Astrocyte (in vitro differentiated cells and primary cell): ENCODE data around the gene PTPRN2. TPM values are rescaled to one million over a fixed set of nuclear protein-coding genes. Genes with fewer than 3 reads are reported as not detected.

ENCODE experiments used
- DNase-seq: peaks from one replicate; pipeline ENCODE4 v3.0.0-alpha.2; 2010; ENCODE audit warnings: low read depth
- FAIRE-seq: peaks from 2 replicates; lab custom pipeline; 2011; peaks lifted over from hg19 to GRCh38; lab: Jason Lieb, UNC
- H2AFZ ChIP-seq: 2 replicates; pipeline ENCODE4 v1.6.0; 2012; ENCODE audit warnings: low read depth, low read length, inconsistent platforms
- H3K27ac ChIP-seq: 2 replicates; pipeline ENCODE4 v1.5.1; 2011; ENCODE audit warnings: low read depth, low read length, inconsistent platforms
- H3K27me3 ChIP-seq: 2 replicates; pipeline ENCODE4 v1.6.0; 2011; ENCODE audit warnings: low read length, inconsistent platforms; ENCODE audit not compliant: insufficient read depth
- H3K36me3 ChIP-seq: 2 replicates; pipeline ENCODE4 v1.5.1; 2011; ENCODE audit warnings: low read length, inconsistent platforms; ENCODE audit not compliant: insufficient read depth
- H3K4me1 ChIP-seq: 2 replicates; pipeline ENCODE4 v1.5.1; 2011; ENCODE audit warnings: low read length, inconsistent platforms; ENCODE audit not compliant: insufficient read depth
- H3K4me2 ChIP-seq: 2 replicates; pipeline ENCODE4 v1.6.0; 2012; ENCODE audit warnings: low read length, inconsistent platforms
- H3K4me3 ChIP-seq: 2 replicates; pipeline ENCODE4 v1.5.1; 2011; ENCODE audit warnings: low read depth, mild to moderate bottlenecking, low read length, inconsistent platforms; ENCODE audit not compliant: insufficient read depth
- H3K79me2 ChIP-seq: 2 replicates; pipeline ENCODE4 v1.6.0; 2012; ENCODE audit warnings: mild to moderate bottlenecking, low read length, inconsistent platforms; ENCODE audit not compliant: insufficient read depth
- H3K9ac ChIP-seq: 2 replicates; pipeline ENCODE4 v1.6.0; 2012; ENCODE audit warnings: mild to moderate bottlenecking, low read length, inconsistent platforms
- H3K9me3 ChIP-seq: 2 replicates; pipeline ENCODE4 v1.5.1; 2012; ENCODE audit warnings: low read depth, mild to moderate bottlenecking, low read length, inconsistent platforms; ENCODE audit not compliant: insufficient read depth
- H4K20me1 ChIP-seq: 2 replicates; pipeline ENCODE4 v1.6.0; 2012; ENCODE audit warnings: low read length, inconsistent platforms; ENCODE audit not compliant: insufficient read depth
- H3K27ac Mint-ChIP-seq: one replicate; pipeline ENCODE4 v1.8.0; 2021; ENCODE audit warnings: mild to moderate bottlenecking, mixed read lengths; ENCODE audit not compliant: unreplicated experiment
- H3K27me3 Mint-ChIP-seq: one replicate; pipeline ENCODE4 v1.8.0; 2021; ENCODE audit warnings: low read depth, mixed read lengths; ENCODE audit not compliant: unreplicated experiment
- H3K36me3 Mint-ChIP-seq: one replicate; pipeline ENCODE4 v1.8.0; 2021; ENCODE audit warnings: low read depth, mixed read lengths; ENCODE audit not compliant: unreplicated experiment
- H3K4me1 Mint-ChIP-seq: one replicate; pipeline ENCODE4 v1.8.0; 2021; ENCODE audit warnings: low read depth, mixed read lengths; ENCODE audit not compliant: unreplicated experiment
- H3K4me3 Mint-ChIP-seq: one replicate; pipeline ENCODE4 v1.8.0; 2021; ENCODE audit warnings: mild to moderate bottlenecking, moderate library complexity, mixed read lengths; ENCODE audit not compliant: unreplicated experiment
- H3K9me3 Mint-ChIP-seq: one replicate; pipeline ENCODE4 v1.8.0; 2021; ENCODE audit warnings: mild to moderate bottlenecking, mixed read lengths; ENCODE audit not compliant: unreplicated experiment
- CTCF ChIP-seq: IDR thresholded peaks from 2 replicates; pipeline ENCODE4 v1.5.1; 2011; ENCODE audit warnings: low read depth, mild to moderate bottlenecking, inconsistent platforms, low read length, moderate library complexity; ENCODE audit not compliant: insufficient read depth
- EZH2 ChIP-seq: IDR thresholded peaks from 2 replicates; pipeline ENCODE4 v1.6.1; 2012; ENCODE audit warnings: mild to moderate bottlenecking, low read length, inconsistent platforms; ENCODE audit not compliant: insufficient read depth
- total RNA-seq: library from RNA; stranded (reverse); gene quantifications from 2 replicates; pipeline ENCODE4 v1.2.1, GENCODE V29; 2021

PTPRN2 gene
- total RNA-seq, 1 donor from 2014 or later, result 0.09 TPM

- H3K36me3 Mint-ChIP-seq, result no peaks in the 10 kb centered on the region
- H3K9me3 Mint-ChIP-seq, result peaks cover 22% of the 10 kb centered on the region
- no peaks in the 10 kb centered on the region for H3K4me1 Mint-ChIP-seq
- Histone ChIP-seq H3K9ac (no peak overlapping the region), H2AFZ (no peak overlapping the region), H3K27ac (no peak overlapping the region), H4K20me1 (no peaks in the 10 kb centered on the region), H3K27me3 (no peaks in the 10 kb centered on the region), H3K36me3 (no peaks in the 10 kb centered on the region), H3K4me1 (no peaks in the 10 kb centered on the region), H3K9me3 (no peaks in the 10 kb centered on the region), H3K4me3 (no peak overlapping the region), H3K79me2 (no peaks in the 10 kb centered on the region), H3K4me2 (no peak overlapping the region)
- no peaks in the 10 kb centered on the region for H3K27me3 Mint-ChIP-seq
- FAIRE-seq (no peak), DNase-seq (no peak)
- H3K4me3 Mint-ChIP-seq, result no peak overlapping the region
- TF ChIP-seq CTCF, result no peak
- no peak for TF ChIP-seq EZH2
- no peak overlapping the region for H3K27ac Mint-ChIP-seq
Measured at GRCh38 chr7:157627033-157627432, 960.6 kb downstream of the PTPRN2 start.

GRCh38 chr7:157625973-157626742 is 961.5 kb downstream of the PTPRN2 start:
- H3K27me3 Mint-ChIP-seq, result no peaks in the 10 kb centered on the region
- no peaks in the 10 kb centered on the region for H3K4me1 Mint-ChIP-seq

More at GRCh38 chr7:157625973-157626742, 961.5 kb downstream of the PTPRN2 start:
- Histone ChIP-seq H3K27ac (no peak overlapping the region), H3K9me3 (no peaks in the 10 kb centered on the region), H3K79me2 (no peaks in the 10 kb centered on the region), H4K20me1 (no peaks in the 10 kb centered on the region), H3K4me2 (no peak overlapping the region), H3K9ac (no peak overlapping the region), H2AFZ (no peak overlapping the region), H3K36me3 (no peaks in the 10 kb centered on the region), H3K4me3 (no peak overlapping the region), H3K4me1 (no peaks in the 10 kb centered on the region), H3K27me3 (no peaks in the 10 kb centered on the region)
- DNase-seq (no peak), FAIRE-seq (no peak)
- H3K27ac Mint-ChIP-seq, result no peak overlapping the region
- H3K9me3 Mint-ChIP-seq, result peaks cover 27% of the 10 kb centered on the region
- H3K36me3 Mint-ChIP-seq, result no peaks in the 10 kb centered on the region
- TF ChIP-seq CTCF (no peak), EZH2 (no peak)
- no peak overlapping the region for H3K4me3 Mint-ChIP-seq
